ENCODE measurements around the gene RNF150.

The RNF150 gene

GRCh38 chr4:141131723-141132071 lies 1.6 kb downstream of the RNF150 start:
- DNase-seq (ENCODE audit: low read depth), result no peak

GRCh38 chr4:141130947-141131605 lies 2.2 kb downstream of the RNF150 start:
- no peak for DNase-seq (ENCODE audit: low read depth)

- DNase-seq (ENCODE audit: low read depth), result no peak
Observed at GRCh38 chr4:141127884-141128283, 5.4 kb downstream of the RNF150 start.

GRCh38 chr4:141126769-141127168 lies 6.5 kb downstream of the RNF150 start:
- no peak for DNase-seq (ENCODE audit: low read depth)

- no peak for DNase-seq (ENCODE audit: low read depth)
Observed at GRCh38 chr4:141124224-141124623, 9.0 kb downstream of the RNF150 start.

- DNase-seq (ENCODE audit: low read depth), result no peak
Observed at GRCh38 chr4:141121768-141122454, 11.4 kb downstream of the RNF150 start.

GRCh38 chr4:141121101-141121500 lies 12.2 kb downstream of the RNF150 start:
- no peak for DNase-seq (ENCODE audit: low read depth)

GRCh38 chr4:141120036-141120593 lies 13.2 kb downstream of the RNF150 start:
- DNase-seq (ENCODE audit: low read depth), result no peak

GRCh38 chr4:141119071-141119470 lies 14.2 kb downstream of the RNF150 start:
- no peak for DNase-seq (ENCODE audit: low read depth)

GRCh38 chr4:141118381-141118780 lies 14.9 kb downstream of the RNF150 start:
- no peak for DNase-seq (ENCODE audit: low read depth)

- DNase-seq (ENCODE audit: low read depth), result no peak
Observed at GRCh38 chr4:141117935-141118334, 15.3 kb downstream of the RNF150 start.

- no peak for DNase-seq (ENCODE audit: low read depth)
Observed at GRCh38 chr4:141109983-141110382, 23.3 kb downstream of the RNF150 start.

- no peak for DNase-seq (ENCODE audit: low read depth)
Observed at GRCh38 chr4:141107927-141108326, 25.3 kb downstream of the RNF150 start.

GRCh38 chr4:141102367-141102766 lies 30.9 kb downstream of the RNF150 start:
- peak; percentile 44 for DNase-seq (ENCODE audit: low read depth)

- no peak for DNase-seq (ENCODE audit: low read depth)
Observed at GRCh38 chr4:141101511-141101910, 31.8 kb downstream of the RNF150 start.

- DNase-seq (ENCODE audit: low read depth), result no peak
Observed at GRCh38 chr4:141099326-141099725, 33.9 kb downstream of the RNF150 start.

GRCh38 chr4:141098163-141098562 lies 35.1 kb downstream of the RNF150 start:
- DNase-seq (ENCODE audit: low read depth), result no peak

GRCh38 chr4:141090473-141090872 lies 42.8 kb downstream of the RNF150 start:
- no peak for DNase-seq (ENCODE audit: low read depth)

- no peak for DNase-seq (ENCODE audit: low read depth)
Observed at GRCh38 chr4:141081921-141082395, 51.3 kb downstream of the RNF150 start.

- DNase-seq (ENCODE audit: low read depth), result no peak
Observed at GRCh38 chr4:141080668-141081067, 52.6 kb downstream of the RNF150 start.

GRCh38 chr4:141079393-141079930 lies 53.8 kb downstream of the RNF150 start:
- no peak for DNase-seq (ENCODE audit: low read depth)

- DNase-seq (ENCODE audit: low read depth), result no peak
Observed at GRCh38 chr4:141078871-141079270, 54.4 kb downstream of the RNF150 start.

- DNase-seq (ENCODE audit: low read depth), result no peak
Observed at GRCh38 chr4:141077611-141078225, 55.6 kb downstream of the RNF150 start.
